Mammary epithelial cell (primary cell): ENCODE measurements around the gene PCNX1.

Source experiments
- EZH2 ChIP-seq: IDR thresholded peaks from 2 replicates; pipeline ENCODE4 v1.6.1; 2012; ENCODE audit warnings: low read length, inconsistent platforms, borderline replicate concordance
- TF ChIP-seq, protein P1 (sequence below), 2 donors: IDR thresholded peaks in 1 of 2; conservative IDR thresholded peaks in 1 of 2; 2 replicates each; pipeline ENCODE4 v1.5.1; 2011 to 2012; ENCODE audit warnings: inconsistent platforms in 2 of 2, low read length in 2 of 2, mild to moderate bottlenecking in 2 of 2, control low read depth in 1 of 2, low read depth in 1 of 2; ENCODE audit not compliant: insufficient read depth in 1 of 2; ENCODE audit errors: extremely low read depth in 1 of 2

GRCh38 chr14:71116568-71117122 lies 209.4 kb downstream of the PCNX1 start:
- TF ChIP-seq, protein P1, sequence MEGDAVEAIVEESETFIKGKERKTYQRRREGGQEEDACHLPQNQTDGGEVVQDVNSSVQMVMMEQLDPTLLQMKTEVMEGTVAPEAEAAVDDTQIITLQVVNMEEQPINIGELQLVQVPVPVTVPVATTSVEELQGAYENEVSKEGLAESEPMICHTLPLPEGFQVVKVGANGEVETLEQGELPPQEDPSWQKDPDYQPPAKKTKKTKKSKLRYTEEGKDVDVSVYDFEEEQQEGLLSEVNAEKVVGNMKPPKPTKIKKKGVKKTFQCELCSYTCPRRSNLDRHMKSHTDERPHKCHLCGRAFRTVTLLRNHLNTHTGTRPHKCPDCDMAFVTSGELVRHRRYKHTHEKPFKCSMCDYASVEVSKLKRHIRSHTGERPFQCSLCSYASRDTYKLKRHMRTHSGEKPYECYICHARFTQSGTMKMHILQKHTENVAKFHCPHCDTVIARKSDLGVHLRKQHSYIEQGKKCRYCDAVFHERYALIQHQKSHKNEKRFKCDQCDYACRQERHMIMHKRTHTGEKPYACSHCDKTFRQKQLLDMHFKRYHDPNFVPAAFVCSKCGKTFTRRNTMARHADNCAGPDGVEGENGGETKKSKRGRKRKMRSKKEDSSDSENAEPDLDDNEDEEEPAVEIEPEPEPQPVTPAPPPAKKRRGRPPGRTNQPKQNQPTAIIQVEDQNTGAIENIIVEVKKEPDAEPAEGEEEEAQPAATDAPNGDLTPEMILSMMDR (conservative IDR thresholded peaks at IDR 0.05 in 1 of 2, IDR thresholded peaks at IDR 0.05 in 1 of 2; ENCODE audit: extremely low read depth in 1 of 2, insufficient read depth in 1 of 2, low read depth in 1 of 2, low read length in 2 of 2): no peak
- no peak for TF ChIP-seq EZH2
